Inferior parietal cortex (tissue), 1 donor: ENCODE data around the gene OCIAD1.
"Not testable (repeated sequence)": the region's sequence is repeated elsewhere in the genome, so short reads cannot be mapped to it uniquely, and the experiment has no call there.

Source experiments
- DNase-seq: peaks from one replicate; pipeline ENCODE4 v3.0.0-alpha.2; 2016; ENCODE audit errors: extremely low spot score

OCIAD1 gene

DNA sequence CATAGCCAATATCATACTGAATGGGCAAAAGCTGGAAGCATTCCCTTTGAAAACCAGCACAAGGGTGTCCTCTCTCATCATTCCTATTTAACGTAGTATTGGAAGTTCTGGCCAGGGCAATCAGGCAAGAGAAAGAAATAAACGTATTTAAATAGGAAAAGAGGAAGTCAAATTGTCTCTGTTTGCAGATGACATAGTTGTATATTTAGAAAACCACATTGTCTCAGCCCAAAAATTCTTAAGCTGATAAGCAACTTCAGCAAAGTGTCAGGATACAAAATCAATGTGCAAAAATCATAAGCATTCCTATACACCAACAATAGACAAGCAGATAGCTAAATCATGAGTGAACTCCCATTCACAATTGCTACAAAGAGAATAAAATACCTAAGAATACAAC is 9.5 kb upstream of the OCIAD1 start:
- DNase-seq, result not testable (repeated sequence)

DNA sequence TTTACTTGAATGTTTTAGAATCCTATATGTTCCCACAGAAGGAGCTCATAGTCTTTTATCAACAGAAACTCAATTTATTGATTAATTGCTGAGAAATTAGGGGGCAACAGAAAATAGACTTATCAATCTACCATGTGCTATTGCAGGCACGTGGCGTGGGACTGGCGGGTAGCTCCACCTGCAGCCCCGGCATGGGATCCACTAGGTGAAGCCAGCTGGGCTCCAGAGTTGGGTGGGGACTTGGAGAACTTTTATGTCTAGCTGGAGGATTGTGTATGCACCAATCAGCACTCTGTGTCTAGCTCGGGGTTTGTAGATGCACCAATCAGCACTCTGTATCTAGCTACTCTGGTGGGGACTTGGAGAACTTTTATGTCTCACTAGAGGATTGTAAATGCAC is 3.3 kb upstream of the OCIAD1 start:
- DNase-seq, result no peak

DNA sequence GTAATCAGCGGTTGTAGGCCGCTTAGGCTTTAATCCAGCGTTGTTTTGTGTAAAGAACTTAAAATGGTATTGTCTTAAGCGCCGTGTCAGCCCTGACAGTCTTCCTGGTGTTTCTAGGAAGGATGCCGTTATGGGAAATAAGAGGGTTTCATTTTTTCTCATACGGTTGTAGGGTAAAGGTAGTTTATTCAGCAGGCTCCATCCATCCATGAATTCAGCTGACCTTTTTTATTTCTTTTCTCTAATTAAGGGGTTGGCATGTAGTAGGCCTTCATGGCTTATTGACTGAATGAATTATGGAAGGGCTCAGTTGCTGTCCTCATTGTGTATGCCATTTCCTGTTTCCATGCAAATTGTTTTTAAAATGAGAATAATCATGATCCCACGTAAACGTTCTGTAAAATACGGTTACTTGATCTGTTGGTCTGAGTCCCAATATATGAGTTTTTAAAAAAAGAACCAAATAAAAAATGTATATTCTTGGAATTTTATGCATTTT is 693 bp downstream of the OCIAD1 start:
- DNase-seq, result peak; percentile 8

DNA sequence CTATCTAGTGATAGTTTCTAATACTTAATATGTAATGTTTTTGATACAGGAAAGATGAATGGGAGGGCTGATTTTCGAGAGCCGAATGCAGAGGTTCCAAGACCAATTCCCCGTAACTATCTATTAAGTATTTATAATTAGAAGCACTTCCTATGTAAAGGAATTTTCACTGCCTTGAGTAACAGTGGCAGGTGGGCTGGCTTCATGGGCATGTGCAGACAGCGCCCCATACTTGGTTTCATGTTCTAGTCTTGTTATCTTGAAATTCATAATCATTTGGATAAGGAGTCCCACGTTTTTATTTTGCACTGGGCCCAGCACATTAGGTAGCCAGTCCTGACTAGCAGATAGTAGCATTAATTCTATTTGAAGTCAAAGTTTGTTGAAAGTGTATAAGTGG is 1.7 kb downstream of the OCIAD1 start:
- no peak for DNase-seq

DNA sequence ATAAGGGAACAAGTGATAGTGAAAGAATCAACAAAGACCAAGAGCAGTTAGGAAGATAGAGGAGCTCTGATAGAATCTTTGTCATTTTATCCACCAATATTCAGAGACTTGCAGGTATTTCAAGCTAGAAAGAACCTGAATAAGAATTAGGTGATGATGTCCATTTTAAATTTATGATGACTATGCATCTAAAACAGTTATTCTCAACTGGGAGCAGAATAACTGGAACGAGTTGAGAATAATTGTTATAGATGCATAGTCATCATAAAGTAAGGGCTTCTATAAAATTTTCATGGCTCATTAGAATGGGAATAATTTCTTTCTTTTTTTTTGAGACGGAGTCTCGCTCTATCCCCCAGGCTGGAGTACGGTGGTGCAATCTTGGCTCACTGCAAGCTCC is 5.8 kb downstream of the OCIAD1 start:
- DNase-seq, result no peak

DNA sequence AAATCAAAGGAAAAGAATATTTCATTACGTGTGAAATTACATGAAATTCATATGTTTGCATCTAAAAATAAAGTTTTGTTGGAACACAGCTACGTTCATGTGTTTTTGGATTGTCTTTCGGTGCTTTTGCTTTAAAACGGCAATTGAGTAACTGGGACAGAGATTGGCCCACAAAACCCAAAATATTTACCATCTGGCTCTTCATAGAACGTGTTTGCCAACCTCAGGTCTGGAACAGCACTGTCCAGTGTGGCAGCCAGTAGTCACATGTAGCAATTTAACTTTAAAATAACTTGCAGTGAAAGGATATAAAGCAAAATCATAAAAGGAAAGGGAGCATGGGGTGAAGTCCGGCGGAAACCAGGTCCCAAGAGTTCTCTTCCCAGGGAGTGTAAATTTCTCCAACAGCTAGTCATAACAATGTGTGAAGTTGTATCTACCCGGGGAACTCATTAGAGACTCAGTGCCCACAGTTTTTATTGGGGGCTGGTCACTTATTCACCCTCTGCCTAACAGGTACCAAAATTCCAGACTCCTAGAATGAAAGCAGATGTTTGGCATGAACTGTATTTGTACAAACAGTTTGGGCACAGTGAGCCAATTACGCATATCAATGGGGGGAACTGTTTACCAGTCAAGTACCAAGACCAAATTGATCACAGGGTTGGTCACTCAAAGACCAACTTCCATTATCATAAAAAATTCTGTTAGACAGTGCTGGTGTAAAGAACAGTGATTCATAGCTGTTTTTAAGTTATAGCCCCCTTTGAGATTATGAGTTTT is 10.3 kb downstream of the OCIAD1 start:
- no peak for DNase-seq

DNA sequence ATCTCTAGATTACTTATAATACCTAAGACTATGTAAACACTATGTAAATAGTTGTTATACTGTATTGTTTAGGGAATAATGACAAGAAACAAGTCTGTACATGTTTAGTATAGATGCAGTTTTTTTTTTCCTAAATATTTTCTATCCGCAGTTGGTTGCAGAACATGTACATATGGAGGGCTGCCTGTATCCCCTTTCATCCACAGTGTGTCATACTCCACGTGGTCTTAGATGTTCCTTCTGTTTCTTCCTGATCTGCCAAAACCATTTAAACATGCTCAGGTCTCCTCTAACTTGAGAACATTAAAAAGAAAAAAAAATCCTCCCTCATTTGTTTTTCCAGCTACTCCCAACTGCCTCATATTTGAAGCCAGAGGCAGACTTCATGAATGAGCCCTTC is 14.0 kb downstream of the OCIAD1 start:
- DNase-seq, result no peak

DNA sequence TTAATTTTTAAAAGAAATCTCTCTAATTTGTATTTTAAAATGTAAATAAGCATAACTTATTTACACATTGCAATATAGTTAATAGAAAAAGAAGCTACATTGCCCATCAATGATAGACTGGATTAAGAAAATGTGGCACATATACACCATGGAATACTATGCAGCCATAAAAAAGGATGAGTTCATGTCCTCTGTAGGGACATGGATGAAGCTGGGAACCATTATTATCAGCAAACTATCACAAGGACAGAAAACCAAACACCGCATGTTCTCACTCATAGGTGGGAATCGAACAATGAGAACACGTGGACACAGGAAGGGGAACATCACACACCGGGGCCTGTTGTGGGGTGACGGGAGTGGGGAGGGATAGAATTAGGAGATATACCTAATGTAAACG is 17.9 kb downstream of the OCIAD1 start:
- DNase-seq, result not testable (repeated sequence)

DNA sequence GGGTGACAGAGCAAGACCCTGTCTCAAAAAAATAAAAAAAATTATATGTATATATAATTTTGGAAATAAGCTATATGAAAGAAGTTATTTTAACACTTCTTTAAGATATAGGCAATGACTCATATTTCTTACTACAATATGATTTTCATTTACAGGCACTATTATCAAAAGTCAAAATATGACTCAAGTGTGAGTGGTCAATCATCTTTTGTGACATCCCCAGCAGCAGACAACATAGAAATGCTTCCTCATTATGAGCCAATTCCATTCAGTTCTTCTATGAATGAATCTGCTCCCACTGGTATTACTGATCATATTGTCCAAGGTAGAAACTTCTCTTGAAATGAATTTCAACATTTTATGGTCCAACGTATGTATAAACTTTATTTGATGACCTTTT is 20.8 kb downstream of the OCIAD1 start:
- DNase-seq, result no peak

DNA sequence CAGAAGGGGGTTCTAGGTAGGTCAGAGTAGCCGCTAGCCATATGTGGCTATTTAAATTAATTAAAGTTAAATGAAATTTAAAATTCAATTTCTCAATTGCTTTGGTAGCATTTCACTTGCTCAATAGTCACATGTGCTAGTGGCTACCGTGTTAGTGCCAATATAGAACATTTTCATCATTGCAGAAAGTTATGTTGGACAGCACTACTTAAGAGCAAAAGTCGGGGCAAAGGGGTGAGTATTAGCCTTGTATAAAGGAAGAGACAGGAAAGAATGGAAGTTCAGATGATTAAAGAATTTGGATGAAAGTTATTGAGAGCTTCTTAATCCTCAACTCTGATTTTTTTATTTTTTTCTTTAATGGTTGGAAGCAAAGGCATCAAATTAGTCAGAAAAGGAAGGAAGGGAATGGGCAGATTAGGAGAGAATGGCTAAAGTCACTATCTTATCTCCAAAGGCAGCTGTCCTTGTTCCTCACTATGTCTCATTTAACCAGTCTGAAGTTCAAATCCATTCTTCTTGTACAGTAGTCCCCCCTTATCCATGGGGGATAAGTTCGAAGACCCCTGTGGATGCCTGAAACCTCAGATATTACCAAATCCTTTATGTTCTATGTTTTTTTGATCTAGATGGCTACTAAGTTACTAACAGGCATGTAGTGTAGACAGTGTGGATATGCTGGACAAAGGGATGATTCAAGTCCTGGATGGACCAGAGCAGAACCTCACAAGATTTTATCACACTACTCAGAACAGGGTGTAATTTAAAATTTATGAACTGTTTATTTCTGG is 22.9 kb downstream of the OCIAD1 start:
- DNase-seq, result no peak

DNA sequence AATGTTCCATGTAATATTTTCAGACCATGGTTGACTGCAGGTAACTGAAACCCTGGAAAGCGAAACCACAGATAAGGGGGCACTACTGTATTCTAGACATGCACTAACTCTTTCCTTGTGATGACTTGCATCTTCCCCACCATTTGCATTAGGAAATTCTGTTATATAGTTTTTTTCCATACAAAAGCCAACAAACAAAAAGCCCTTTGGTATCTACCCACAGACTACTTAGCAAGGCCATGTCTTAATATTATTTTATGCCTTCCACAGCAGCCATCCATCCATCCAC is 23.5 kb downstream of the OCIAD1 start:
- DNase-seq, result no peak

DNA sequence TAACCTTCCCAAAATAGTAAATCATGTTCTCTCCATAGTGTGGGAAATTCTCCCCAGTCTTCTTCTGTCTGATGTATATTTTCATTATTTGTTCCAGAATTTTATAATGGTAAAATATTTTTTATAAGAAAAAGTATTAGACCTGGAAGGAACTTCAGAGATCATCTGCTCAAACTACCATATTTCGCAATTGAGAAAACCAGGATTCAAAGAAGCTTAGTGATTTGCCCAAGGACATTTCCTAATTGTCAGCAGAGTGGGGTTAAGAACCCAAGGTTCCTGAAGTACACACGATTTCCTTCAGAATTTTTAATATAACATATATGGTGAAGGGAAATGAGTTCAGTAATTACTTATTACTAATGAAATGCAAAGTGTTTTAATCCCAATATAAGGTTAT is 24.1 kb downstream of the OCIAD1 start:
- no peak for DNase-seq

DNA sequence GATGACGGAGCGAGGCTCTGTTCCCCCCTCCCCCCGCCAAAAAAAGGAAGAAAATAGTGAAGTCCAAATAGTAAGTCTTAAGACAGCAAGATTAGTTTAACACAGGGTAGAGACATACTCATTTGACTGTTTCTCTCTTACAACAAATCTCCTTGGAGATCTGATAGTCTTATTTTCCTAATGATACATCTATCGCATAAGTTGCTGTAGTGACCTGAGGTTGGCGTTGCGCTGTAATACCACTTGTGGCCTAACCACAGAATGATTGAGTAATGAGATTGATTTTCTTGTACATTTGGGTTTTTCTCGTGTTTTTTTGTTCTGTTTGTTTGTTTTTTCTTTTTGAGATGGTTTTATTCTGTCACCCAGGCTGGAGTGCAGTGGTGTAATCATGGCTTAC is 27.2 kb downstream of the OCIAD1 start:
- no peak for DNase-seq

DNA sequence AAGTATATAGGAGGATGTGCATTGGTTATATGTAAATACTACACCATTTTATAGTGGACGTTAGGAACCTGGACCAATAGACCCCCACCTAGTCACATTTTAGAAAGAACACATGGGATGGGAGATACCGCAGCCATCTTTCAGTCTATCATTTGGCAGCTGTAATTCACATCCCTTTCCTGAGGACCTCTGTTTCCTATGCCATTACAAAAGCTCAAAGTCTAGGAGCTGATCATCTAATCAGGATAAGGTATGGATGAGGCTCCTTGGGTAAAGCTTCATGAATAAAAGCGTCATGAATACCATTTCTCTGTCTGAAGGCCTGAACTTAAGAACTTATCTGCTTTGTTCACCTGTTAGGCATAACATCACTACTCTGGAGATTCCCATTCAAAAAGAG is 31.1 kb downstream of the OCIAD1 start:
- no peak for DNase-seq

DNA sequence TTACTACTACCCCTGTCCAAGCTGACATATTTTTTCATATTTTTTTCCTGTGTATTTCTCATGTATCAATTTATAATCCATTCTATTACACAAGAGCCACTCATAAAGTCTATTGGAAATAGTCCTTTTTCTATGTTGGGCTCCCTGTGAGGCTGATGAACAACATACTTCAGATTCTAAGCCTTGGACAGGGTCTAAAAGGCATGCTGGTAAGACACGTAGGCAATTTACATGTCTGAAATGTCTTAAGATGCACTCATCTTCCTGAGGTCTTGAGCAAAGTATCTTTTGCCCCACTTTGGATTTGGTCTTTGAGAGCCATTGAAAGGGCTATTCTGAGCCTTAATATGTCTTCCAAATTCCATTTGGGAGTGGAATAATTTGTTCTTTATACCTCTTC is 31.8 kb downstream of the OCIAD1 start:
- no peak for DNase-seq

DNA sequence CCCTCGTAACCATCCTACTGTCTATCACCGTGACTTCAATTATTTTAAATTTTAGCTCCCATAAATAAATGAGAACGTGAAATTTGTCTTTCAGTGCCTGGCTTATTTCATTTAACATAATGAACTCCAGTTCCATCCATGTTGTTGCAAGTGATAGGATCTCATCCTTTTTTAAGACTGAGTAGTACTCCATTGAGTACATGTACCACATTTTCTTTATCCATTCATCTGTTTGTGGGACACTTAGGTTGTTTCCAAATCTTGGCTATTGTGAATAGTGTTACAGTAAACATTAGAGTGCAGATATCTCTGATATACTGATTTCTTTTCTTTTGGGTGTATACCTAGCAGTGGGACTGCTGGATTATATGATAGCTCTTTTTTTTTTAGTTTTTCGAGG is 32.8 kb downstream of the OCIAD1 start:
- DNase-seq, result no peak

DNA sequence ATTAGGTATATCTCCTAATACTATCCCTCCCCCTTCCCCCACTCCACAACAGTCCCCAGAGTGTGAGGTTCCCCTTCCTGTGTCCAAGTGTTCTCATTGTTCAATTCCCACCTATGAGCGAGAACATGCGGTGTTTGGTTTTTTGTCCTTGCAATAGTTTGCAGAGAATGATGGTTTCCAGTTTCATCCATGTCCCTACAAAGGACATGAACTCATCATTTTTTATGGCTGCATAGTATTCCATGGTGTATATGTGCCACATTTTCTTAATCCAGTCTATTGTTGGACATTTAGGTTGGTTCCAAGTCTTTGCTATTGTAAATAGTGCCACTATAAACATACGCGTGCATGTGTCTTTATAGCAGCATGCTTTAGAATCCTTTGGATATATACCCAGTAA is 33.8 kb downstream of the OCIAD1 start:
- DNase-seq, result not testable (repeated sequence)

DNA sequence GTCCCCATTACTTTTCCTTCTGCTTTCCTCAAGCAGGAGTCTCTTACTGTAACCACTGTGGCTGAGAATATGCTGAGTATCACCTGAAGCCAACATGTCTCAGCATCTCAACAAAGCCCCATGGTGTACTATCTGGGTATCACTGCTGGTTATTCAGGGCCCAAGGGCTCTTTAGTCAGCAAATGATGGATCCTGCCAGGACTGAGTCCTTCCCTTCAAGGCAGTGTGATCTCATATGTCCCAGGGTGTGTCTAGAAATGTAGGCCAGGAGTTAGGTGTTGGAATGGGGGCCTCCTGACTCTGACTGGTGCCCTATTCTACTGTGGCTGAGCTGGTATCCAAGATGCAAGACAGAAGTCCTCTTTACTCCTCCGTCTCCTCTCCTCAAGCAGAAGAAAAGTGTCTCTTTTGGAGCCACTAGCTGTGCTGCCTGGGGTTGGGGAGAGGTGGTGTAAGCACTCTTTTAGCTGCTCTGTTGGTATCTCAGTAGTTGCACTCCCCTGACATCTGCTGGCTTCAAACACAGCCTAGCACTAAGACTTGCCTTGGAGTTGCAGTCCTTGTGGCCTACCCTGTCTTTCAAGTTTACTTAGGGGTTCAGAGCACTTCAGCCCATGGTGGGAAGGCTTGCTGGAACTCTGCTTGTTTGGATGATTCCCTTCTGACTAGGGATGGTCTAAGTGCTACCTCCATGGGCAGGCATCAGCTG is 47.1 kb downstream of the OCIAD1 start:
- no peak for DNase-seq

DNA sequence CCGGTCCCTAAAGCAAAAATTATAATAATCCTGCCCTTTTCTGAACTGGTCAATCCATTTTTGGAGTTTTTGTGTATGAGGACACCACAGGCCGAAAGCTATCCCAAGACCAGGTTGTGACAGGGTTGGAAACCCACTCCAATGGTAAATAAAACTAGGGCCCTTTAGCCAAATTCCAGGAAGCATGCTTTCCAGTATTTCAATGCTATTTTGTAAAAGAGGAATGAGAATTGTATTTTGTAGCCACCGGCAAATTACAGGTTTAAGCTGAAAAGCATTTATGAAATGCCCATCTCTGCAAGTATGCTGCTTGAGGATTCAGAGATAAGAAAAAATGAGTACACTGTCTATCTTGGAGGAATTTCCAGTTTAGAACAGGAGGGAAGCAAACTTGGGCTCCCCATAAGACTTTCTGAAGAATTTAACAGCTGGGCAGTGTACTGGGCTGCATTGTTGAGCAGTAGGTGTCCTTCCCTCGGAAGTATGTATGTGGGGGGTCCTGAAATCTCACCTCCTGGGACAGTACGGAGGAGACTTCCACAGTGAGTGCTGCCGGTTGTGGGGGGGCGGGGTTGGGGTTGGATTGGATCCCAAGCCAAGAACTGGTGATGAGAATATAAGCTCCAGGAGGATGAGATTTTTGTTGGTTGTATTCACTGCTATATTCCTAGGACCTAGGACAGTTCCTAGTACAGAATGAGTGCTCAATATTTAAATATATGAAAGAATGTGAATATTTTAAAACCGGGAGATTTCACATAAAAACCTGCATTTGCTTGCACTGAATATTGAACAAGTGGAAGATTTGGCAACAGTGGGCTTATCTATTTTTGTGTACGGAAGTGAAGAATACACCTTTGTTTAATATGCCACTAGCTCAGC is 48.9 kb downstream of the OCIAD1 start:
- DNase-seq, result no peak

DNA sequence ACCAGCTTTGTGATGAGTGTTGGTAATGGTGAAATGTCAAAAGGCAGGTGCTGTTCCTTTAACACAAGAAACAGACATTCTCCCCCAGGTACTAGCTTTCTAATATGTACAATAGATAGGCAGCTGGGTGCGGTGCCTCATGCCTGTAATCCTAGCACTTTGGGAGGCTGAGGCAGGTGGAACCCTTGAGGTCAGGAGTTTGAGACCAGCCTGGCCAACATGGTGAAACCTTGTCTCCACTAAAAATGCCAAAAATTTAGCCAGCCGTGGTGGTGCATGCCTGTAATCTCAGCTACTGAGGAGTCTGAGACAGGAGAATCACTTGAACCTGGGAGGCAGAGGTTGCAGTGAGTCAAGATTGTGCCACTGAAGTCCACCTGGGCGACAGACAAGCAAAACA is 50.8 kb downstream of the OCIAD1 start:
- DNase-seq, result not testable (repeated sequence)

DNA sequence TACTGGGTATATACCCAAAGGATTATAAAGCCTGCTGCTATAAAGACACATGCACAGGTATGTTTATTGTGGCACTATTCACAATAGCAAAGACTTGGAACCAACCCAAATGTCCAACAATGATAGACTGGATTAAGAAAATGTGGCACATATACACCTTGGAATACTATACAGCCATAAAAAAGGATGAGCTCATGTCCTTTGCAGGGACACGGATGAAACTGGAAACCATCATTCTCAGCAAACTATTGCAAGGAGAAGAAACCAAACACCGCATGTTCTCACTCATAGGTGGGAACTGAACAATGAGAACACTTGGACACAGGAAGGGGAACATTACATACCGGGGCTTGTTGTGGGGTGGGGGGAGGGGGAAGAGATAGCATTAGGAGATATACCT is 58.9 kb downstream of the OCIAD1 start:
- not testable (repeated sequence) for DNase-seq
